ENCODE data around the gene EIF4E3.

DNA sequence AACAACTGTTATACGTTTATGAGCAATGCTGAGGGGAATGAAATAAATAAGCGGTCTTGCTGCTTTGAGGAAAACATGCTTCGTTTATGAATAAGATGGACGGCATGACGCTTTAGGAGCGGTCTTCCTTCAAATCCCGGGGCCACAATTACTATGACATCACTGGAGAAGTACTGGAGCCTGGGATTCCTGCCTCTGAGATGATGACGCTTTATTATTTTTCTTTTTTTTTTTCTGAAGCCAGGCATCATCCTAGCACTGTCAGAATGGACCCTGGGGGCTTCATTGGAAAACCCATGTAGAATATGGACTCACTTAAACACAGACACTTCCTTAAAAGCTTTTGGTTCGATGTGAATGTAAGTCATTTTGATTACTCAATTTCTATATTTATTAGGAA is 89.2 kb downstream of the EIF4E3 start:
- TF ChIP-seq, protein P1, sequence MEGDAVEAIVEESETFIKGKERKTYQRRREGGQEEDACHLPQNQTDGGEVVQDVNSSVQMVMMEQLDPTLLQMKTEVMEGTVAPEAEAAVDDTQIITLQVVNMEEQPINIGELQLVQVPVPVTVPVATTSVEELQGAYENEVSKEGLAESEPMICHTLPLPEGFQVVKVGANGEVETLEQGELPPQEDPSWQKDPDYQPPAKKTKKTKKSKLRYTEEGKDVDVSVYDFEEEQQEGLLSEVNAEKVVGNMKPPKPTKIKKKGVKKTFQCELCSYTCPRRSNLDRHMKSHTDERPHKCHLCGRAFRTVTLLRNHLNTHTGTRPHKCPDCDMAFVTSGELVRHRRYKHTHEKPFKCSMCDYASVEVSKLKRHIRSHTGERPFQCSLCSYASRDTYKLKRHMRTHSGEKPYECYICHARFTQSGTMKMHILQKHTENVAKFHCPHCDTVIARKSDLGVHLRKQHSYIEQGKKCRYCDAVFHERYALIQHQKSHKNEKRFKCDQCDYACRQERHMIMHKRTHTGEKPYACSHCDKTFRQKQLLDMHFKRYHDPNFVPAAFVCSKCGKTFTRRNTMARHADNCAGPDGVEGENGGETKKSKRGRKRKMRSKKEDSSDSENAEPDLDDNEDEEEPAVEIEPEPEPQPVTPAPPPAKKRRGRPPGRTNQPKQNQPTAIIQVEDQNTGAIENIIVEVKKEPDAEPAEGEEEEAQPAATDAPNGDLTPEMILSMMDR (IDR thresholded peaks at IDR 0.05), result no peak
- TF ChIP-seq POLR2A (IDR thresholded peaks at IDR 0.05), result no peak

Data from uterus (tissue), 2 donors.